ENCODE data around the gene MS4A4A.
A peak's percentile ranks its signal among the peaks of the same experiment; 100 is the strongest.

Gene MS4A4A

GRCh38 chr11:60321051-60321450 lies 40.6 kb downstream of the MS4A4A start:
- Histone ChIP-seq H3K4me3 (ENCODE audit: low read depth, low read length) (no peak overlapping the region), H3K9ac (no peak overlapping the region), H3K27ac (no peak overlapping the region), H3K4me2 (ENCODE audit: low read length) (no peak overlapping the region), H3K79me2 (no peaks in the 10 kb centered on the region), H3K36me3 (ENCODE audit: control insufficient read depth, insufficient read depth, low read length) (no peaks in the 10 kb centered on the region), H3K4me1 (no peaks in the 10 kb centered on the region), H3K27me3 (ENCODE audit: control insufficient read depth, insufficient read depth, low read length) (no peaks in the 10 kb centered on the region), H2AFZ (no peak overlapping the region), H3K9me3 (ENCODE audit: control insufficient read depth, low read length) (no peaks in the 10 kb centered on the region)
- no peak for TF ChIP-seq CTCF (IDR thresholded peaks at IDR 0.05)

GRCh38 chr11:60326955-60327354 lies 46.5 kb downstream of the MS4A4A start, which contains the start of gene MS4A6E:
Gene MS4A6E (plus strand): TSS chr11:60327255. CDS start chr11:60334896, 7,641 bp downstream.
- no peak for TF ChIP-seq CTCF (IDR thresholded peaks at IDR 0.05)
- H3K4me2 ChIP-seq (ENCODE audit: low read length): no peak within 1 kb of the TSS
- no peaks in the 10 kb centered on the region for H3K4me1 ChIP-seq
- H3K27me3 ChIP-seq (ENCODE audit: control insufficient read depth, insufficient read depth, low read length): no peaks in the 10 kb centered on the region
- H3K9me3 ChIP-seq (ENCODE audit: control insufficient read depth, low read length): no peaks in the 10 kb centered on the region
- H2AFZ ChIP-seq: no peak within 1 kb of the TSS
- no peak within 1 kb of the TSS for H3K9ac ChIP-seq
- no peak within 1 kb of the TSS for H3K4me3 ChIP-seq (ENCODE audit: low read depth, low read length)
- H3K36me3 ChIP-seq (ENCODE audit: control insufficient read depth, insufficient read depth, low read length): no peaks in the 10 kb centered on the region
- no peak within 1 kb of the TSS for H3K27ac ChIP-seq
- no peaks in the 10 kb centered on the region for H3K79me2 ChIP-seq

- TF ChIP-seq CTCF (IDR thresholded peaks at IDR 0.05): no peak
- Histone ChIP-seq H3K9ac (no peak overlapping the region), H3K27ac (no peak overlapping the region), H3K4me2 (ENCODE audit: low read length) (no peak overlapping the region), H3K4me1 (no peaks in the 10 kb centered on the region), H2AFZ (no peak overlapping the region), H3K36me3 (ENCODE audit: control insufficient read depth, insufficient read depth, low read length) (no peaks in the 10 kb centered on the region), H3K4me3 (ENCODE audit: low read depth, low read length) (no peak overlapping the region), H3K79me2 (no peaks in the 10 kb centered on the region), H3K9me3 (ENCODE audit: control insufficient read depth, low read length) (no peaks in the 10 kb centered on the region), H3K27me3 (ENCODE audit: control insufficient read depth, insufficient read depth, low read length) (no peaks in the 10 kb centered on the region)
Measured at GRCh38 chr11:60328460-60328859, 48.0 kb downstream of the MS4A4A start.

- Histone ChIP-seq H3K27me3 (ENCODE audit: control insufficient read depth, insufficient read depth, low read length) (no peaks in the 10 kb centered on the region), H3K9ac (no peak overlapping the region), H3K36me3 (ENCODE audit: control insufficient read depth, insufficient read depth, low read length) (no peaks in the 10 kb centered on the region), H3K27ac (no peak overlapping the region), H3K9me3 (ENCODE audit: control insufficient read depth, low read length) (no peaks in the 10 kb centered on the region), H3K4me3 (ENCODE audit: low read depth, low read length) (peak overlapping the region; percentile 6), H3K79me2 (no peaks in the 10 kb centered on the region), H3K4me1 (no peaks in the 10 kb centered on the region), H2AFZ (no peak overlapping the region), H3K4me2 (ENCODE audit: low read length) (peak overlapping the region; percentile 6)
- TF ChIP-seq CTCF (IDR thresholded peaks at IDR 0.05): no peak
Measured at GRCh38 chr11:60332846-60333245, 52.4 kb downstream of the MS4A4A start.

GRCh38 chr11:60334005-60334620 lies 53.6 kb downstream of the MS4A4A start:
- Histone ChIP-seq H2AFZ (no peak overlapping the region), H3K4me2 (ENCODE audit: low read length) (no peak overlapping the region), H3K27ac (no peak overlapping the region), H3K36me3 (ENCODE audit: control insufficient read depth, insufficient read depth, low read length) (no peaks in the 10 kb centered on the region), H3K27me3 (ENCODE audit: control insufficient read depth, insufficient read depth, low read length) (no peaks in the 10 kb centered on the region), H3K4me3 (ENCODE audit: low read depth, low read length) (no peak overlapping the region), H3K4me1 (no peaks in the 10 kb centered on the region), H3K79me2 (no peaks in the 10 kb centered on the region), H3K9ac (no peak overlapping the region), H3K9me3 (ENCODE audit: control insufficient read depth, low read length) (no peaks in the 10 kb centered on the region)
- peak; percentile 49 for TF ChIP-seq CTCF (IDR thresholded peaks at IDR 0.05)
